Measurements from ENCODE around the gene HELB.
"Not testable (repeated sequence)": the region's sequence is repeated elsewhere in the genome, so short reads cannot be mapped to it uniquely, and the experiment has no call there.

Gene HELB

GRCh38 chr12:66303316-66303804 lies 1.1 kb downstream of the HELB start:
- DNase-seq (ENCODE audit: low read depth in 3 of 3) = not testable (repeated sequence)

- no peak for DNase-seq (ENCODE audit: low read depth in 3 of 3)
Observed at GRCh38 chr12:66304296-66304900, 2.1 kb downstream of the HELB start.

- DNase-seq (ENCODE audit: low read depth in 3 of 3) = no peak
Observed at GRCh38 chr12:66309606-66310005, 7.3 kb downstream of the HELB start.

- no peak for DNase-seq (ENCODE audit: low read depth in 3 of 3)
Observed at GRCh38 chr12:66312189-66312588, 9.9 kb downstream of the HELB start.

GRCh38 chr12:66314278-66314677 lies 12.0 kb downstream of the HELB start:
- DNase-seq (ENCODE audit: low read depth in 3 of 3) = no peak

- no peak for DNase-seq (ENCODE audit: low read depth in 3 of 3)
Observed at GRCh38 chr12:66319266-66319954, 17.1 kb downstream of the HELB start.

GRCh38 chr12:66320996-66321395 lies 18.7 kb downstream of the HELB start:
- DNase-seq (ENCODE audit: low read depth in 3 of 3) = no peak

- DNase-seq (ENCODE audit: low read depth in 3 of 3) = no peak
Observed at GRCh38 chr12:66321435-66321834, 19.1 kb downstream of the HELB start.

- DNase-seq (ENCODE audit: low read depth in 3 of 3) = no peak
Observed at GRCh38 chr12:66323017-66323416, 20.7 kb downstream of the HELB start.

GRCh38 chr12:66329941-66330340 lies 27.6 kb downstream of the HELB start:
- DNase-seq (ENCODE audit: low read depth in 3 of 3) = no peak

- no peak for DNase-seq (ENCODE audit: low read depth in 3 of 3)
Observed at GRCh38 chr12:66331016-66331415, 28.7 kb downstream of the HELB start.

GRCh38 chr12:66331814-66332213 lies 29.5 kb downstream of the HELB start:
- no peak for DNase-seq (ENCODE audit: low read depth in 3 of 3)

GRCh38 chr12:66335746-66336145 lies 33.5 kb downstream of the HELB start:
- no peak for DNase-seq (ENCODE audit: low read depth in 3 of 3)

- no peak for DNase-seq (ENCODE audit: low read depth in 3 of 3)
Observed at GRCh38 chr12:66337381-66338010, 35.2 kb downstream of the HELB start.

- DNase-seq (ENCODE audit: low read depth in 3 of 3) = no peak
Observed at GRCh38 chr12:66340131-66340530, 37.8 kb downstream of the HELB start.

- no peak for DNase-seq (ENCODE audit: low read depth in 3 of 3)
Observed at GRCh38 chr12:66341126-66341525, 38.8 kb downstream of the HELB start.

GRCh38 chr12:66345212-66345611 lies 42.9 kb downstream of the HELB start:
- DNase-seq (ENCODE audit: low read depth in 3 of 3) = no peak

- no peak for DNase-seq (ENCODE audit: low read depth in 3 of 3)
Observed at GRCh38 chr12:66345956-66346355, 43.7 kb downstream of the HELB start.

GRCh38 chr12:66351301-66351700 lies 49.0 kb downstream of the HELB start:
- DNase-seq (ENCODE audit: low read depth in 3 of 3) = no peak

GRCh38 chr12:66352197-66352596 lies 49.9 kb downstream of the HELB start:
- DNase-seq (ENCODE audit: low read depth in 3 of 3) = no peak

- DNase-seq (ENCODE audit: low read depth in 3 of 3) = no peak
Observed at GRCh38 chr12:66352899-66353298, 50.6 kb downstream of the HELB start.

- no peak for DNase-seq (ENCODE audit: low read depth in 3 of 3)
Observed at GRCh38 chr12:66354291-66354690, 52.0 kb downstream of the HELB start.

GRCh38 chr12:66359300-66359699 lies 57.0 kb downstream of the HELB start:
- no peak for DNase-seq (ENCODE audit: low read depth in 3 of 3)
